Measurements from ENCODE around the gene RGL1.

The RGL1 gene

GRCh38 chr1:183970516-183971300 lies 165.8 kb downstream of the RGL1 start:
- Histone ChIP-seq H3K9ac (ENCODE audit: low read depth, low read length, poor library complexity, severe bottlenecking) (no peak overlapping the region), H3K9me2 (replicated peaks; ENCODE audit: low read depth, low read length) (no peaks in the 10 kb centered on the region), H3K4me3 (ENCODE audit: low read length, poor library complexity, severe bottlenecking) (no peak overlapping the region), H3K4me1 (ENCODE audit: insufficient read depth, low read length, poor library complexity, severe bottlenecking) (no peaks in the 10 kb centered on the region), H2AFZ (ENCODE audit: low read length) (no peak overlapping the region), H3K9me3 (ENCODE audit: insufficient read depth, low read depth, low read length) (no peaks in the 10 kb centered on the region), H3K4me2 (ENCODE audit: low read depth, low read length, poor library complexity, severe bottlenecking) (no peak overlapping the region), H3F3A (ENCODE audit: low read depth) (no peaks in the 10 kb centered on the region), H3K27me3 (ENCODE audit: insufficient read depth, low read length, poor library complexity, severe bottlenecking) (no peaks in the 10 kb centered on the region), H4K20me1 (ENCODE audit: insufficient read depth, low read length, poor library complexity, severe bottlenecking) (no peaks in the 10 kb centered on the region), H3K36me3 (ENCODE audit: insufficient read depth, low read length) (no peaks in the 10 kb centered on the region), H3K79me2 (ENCODE audit: insufficient read depth, low read length) (no peaks in the 10 kb centered on the region)
- TF ChIP-seq CTCF (conservative IDR thresholded peaks at IDR 0.05; ENCODE audit: low read length), result no peak
- no peak for TF ChIP-seq EZH2phosphoT487 (IDR thresholded peaks at IDR 0.05; ENCODE audit: borderline replicate concordance)

- no peaks in the 10 kb centered on the region for H3K79me2 ChIP-seq (ENCODE audit: insufficient read depth, low read length)
- H3K36me3 ChIP-seq (ENCODE audit: insufficient read depth, low read length), result no peaks in the 10 kb centered on the region
- H3K4me2 ChIP-seq (ENCODE audit: low read depth, low read length, poor library complexity, severe bottlenecking), result no peak overlapping the region
- H3K4me3 ChIP-seq (ENCODE audit: low read length, poor library complexity, severe bottlenecking), result no peak overlapping the region
- TF ChIP-seq CTCF (conservative IDR thresholded peaks at IDR 0.05; ENCODE audit: low read length), result no peak
- no peak for TF ChIP-seq EZH2phosphoT487 (IDR thresholded peaks at IDR 0.05; ENCODE audit: borderline replicate concordance)
- H3K27me3 ChIP-seq (ENCODE audit: insufficient read depth, low read length, poor library complexity, severe bottlenecking), result no peaks in the 10 kb centered on the region
- H3K9me2 ChIP-seq (replicated peaks; ENCODE audit: low read depth, low read length), result no peaks in the 10 kb centered on the region
- no peaks in the 10 kb centered on the region for H3K9me3 ChIP-seq (ENCODE audit: insufficient read depth, low read depth, low read length)
- H3F3A ChIP-seq (ENCODE audit: low read depth), result no peaks in the 10 kb centered on the region
- no peak overlapping the region for H3K9ac ChIP-seq (ENCODE audit: low read depth, low read length, poor library complexity, severe bottlenecking)
- no peaks in the 10 kb centered on the region for H4K20me1 ChIP-seq (ENCODE audit: insufficient read depth, low read length, poor library complexity, severe bottlenecking)
- H3K4me1 ChIP-seq (ENCODE audit: insufficient read depth, low read length, poor library complexity, severe bottlenecking), result no peaks in the 10 kb centered on the region
- H2AFZ ChIP-seq (ENCODE audit: low read length), result no peak overlapping the region
Measured at GRCh38 chr1:183975651-183976050, 170.7 kb downstream of the RGL1 start.

- no peak overlapping the region for H3K9ac ChIP-seq (ENCODE audit: low read depth, low read length, poor library complexity, severe bottlenecking)
- no peak for TF ChIP-seq CTCF (conservative IDR thresholded peaks at IDR 0.05; ENCODE audit: low read length)
- TF ChIP-seq EZH2phosphoT487 (IDR thresholded peaks at IDR 0.05; ENCODE audit: borderline replicate concordance), result no peak
- no peaks in the 10 kb centered on the region for H3K9me2 ChIP-seq (replicated peaks; ENCODE audit: low read depth, low read length)
- no peaks in the 10 kb centered on the region for H3K4me1 ChIP-seq (ENCODE audit: insufficient read depth, low read length, poor library complexity, severe bottlenecking)
- H4K20me1 ChIP-seq (ENCODE audit: insufficient read depth, low read length, poor library complexity, severe bottlenecking), result no peaks in the 10 kb centered on the region
- no peaks in the 10 kb centered on the region for H3K79me2 ChIP-seq (ENCODE audit: insufficient read depth, low read length)
- H2AFZ ChIP-seq (ENCODE audit: low read length), result no peak overlapping the region
- no peaks in the 10 kb centered on the region for H3K36me3 ChIP-seq (ENCODE audit: insufficient read depth, low read length)
- no peaks in the 10 kb centered on the region for H3K27me3 ChIP-seq (ENCODE audit: insufficient read depth, low read length, poor library complexity, severe bottlenecking)
- H3F3A ChIP-seq (ENCODE audit: low read depth), result no peaks in the 10 kb centered on the region
- H3K9me3 ChIP-seq (ENCODE audit: insufficient read depth, low read depth, low read length), result no peaks in the 10 kb centered on the region
- H3K4me2 ChIP-seq (ENCODE audit: low read depth, low read length, poor library complexity, severe bottlenecking), result no peak overlapping the region
- H3K4me3 ChIP-seq (ENCODE audit: low read length, poor library complexity, severe bottlenecking), result no peak overlapping the region
Measured at GRCh38 chr1:183977717-183978116, 172.8 kb downstream of the RGL1 start.
